ENCODE data around the gene PLXNA2. TPM values are rescaled to one million over a fixed set of nuclear protein-coding genes. Genes with fewer than 3 reads are reported as not detected.

Gene PLXNA2
- total and polyA plus RNA-seq, 7 donors = 4.4 to 33.6 (median 20.8) TPM

DNA sequence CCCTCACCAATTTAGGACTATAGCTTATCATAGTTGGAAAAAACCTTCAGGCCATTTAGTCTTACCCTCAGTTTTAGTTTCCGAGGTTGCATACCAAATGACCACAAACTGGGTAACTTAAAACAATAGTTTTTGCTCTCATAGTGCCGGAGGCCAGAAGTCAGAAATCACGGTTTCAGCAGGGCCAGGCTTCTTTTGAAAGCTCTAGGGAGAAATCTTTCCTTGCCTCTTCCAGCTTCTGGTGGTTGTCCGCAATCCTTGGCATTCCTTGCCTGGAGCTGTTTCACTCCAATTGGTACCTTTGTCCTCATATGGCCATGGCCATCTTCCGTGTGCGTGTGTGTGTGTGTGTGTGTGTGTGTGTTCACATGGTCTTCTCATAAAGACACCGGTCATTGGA lies 12.4 kb upstream of the PLXNA2 start:
- TF ChIP-seq, protein P1, sequence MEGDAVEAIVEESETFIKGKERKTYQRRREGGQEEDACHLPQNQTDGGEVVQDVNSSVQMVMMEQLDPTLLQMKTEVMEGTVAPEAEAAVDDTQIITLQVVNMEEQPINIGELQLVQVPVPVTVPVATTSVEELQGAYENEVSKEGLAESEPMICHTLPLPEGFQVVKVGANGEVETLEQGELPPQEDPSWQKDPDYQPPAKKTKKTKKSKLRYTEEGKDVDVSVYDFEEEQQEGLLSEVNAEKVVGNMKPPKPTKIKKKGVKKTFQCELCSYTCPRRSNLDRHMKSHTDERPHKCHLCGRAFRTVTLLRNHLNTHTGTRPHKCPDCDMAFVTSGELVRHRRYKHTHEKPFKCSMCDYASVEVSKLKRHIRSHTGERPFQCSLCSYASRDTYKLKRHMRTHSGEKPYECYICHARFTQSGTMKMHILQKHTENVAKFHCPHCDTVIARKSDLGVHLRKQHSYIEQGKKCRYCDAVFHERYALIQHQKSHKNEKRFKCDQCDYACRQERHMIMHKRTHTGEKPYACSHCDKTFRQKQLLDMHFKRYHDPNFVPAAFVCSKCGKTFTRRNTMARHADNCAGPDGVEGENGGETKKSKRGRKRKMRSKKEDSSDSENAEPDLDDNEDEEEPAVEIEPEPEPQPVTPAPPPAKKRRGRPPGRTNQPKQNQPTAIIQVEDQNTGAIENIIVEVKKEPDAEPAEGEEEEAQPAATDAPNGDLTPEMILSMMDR (IDR thresholded peaks at IDR 0.05) = no peak
- H3K27ac ChIP-seq = no peak overlapping the region
- no peak for ATAC-seq
- H3K36me3 ChIP-seq (ENCODE audit: insufficient read depth in 1 of 2, low read depth in 1 of 2) = no peaks in the 10 kb centered on the region
- peaks cover 5% of the 10 kb centered on the region for H3K9me3 ChIP-seq
- H3K27me3 ChIP-seq (ENCODE audit: insufficient read depth in 3 of 3, low read length in 2 of 3) = peaks cover 0 to 2% (median 0%) of the 10 kb centered on the region in 3 donors
- H3K4me1 ChIP-seq = no peaks in the 10 kb centered on the region
- H3K4me3 ChIP-seq = no peak overlapping the region
- intact Hi-C loops (cut with DNase I) = no loop called here
- WGBS, 3 donors = 85 to 94% (median 92%) methylated on average over 7 of the region's 7 CpGs
- no peak for DNase-seq

DNA sequence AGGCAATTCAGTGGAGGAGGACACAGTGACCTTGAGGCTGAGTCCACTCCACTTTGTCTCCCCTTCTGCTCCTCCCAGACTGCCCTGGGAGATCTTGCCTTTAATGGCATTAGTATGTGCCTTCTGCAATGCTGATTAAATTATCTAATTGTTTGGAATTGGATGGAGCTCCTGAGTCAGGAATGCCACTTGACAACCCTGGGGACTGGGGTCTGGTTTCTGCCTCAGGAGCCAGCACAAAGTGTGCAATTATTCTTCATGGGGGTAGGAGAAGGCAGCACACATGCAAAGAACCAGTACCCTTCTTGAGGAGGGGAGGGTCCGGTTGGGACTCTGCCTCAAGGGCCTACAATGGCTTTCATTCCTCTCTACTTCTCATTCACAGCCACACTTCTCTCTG lies 11.9 kb upstream of the PLXNA2 start:
- H3K27me3 ChIP-seq (ENCODE audit: insufficient read depth in 3 of 3, low read length in 2 of 3) = peaks cover 0 to 2% (median 0%) of the 10 kb centered on the region in 3 donors
- ATAC-seq = no peak
- H3K36me3 ChIP-seq (ENCODE audit: insufficient read depth in 1 of 2, low read depth in 1 of 2) = no peaks in the 10 kb centered on the region

DNA sequence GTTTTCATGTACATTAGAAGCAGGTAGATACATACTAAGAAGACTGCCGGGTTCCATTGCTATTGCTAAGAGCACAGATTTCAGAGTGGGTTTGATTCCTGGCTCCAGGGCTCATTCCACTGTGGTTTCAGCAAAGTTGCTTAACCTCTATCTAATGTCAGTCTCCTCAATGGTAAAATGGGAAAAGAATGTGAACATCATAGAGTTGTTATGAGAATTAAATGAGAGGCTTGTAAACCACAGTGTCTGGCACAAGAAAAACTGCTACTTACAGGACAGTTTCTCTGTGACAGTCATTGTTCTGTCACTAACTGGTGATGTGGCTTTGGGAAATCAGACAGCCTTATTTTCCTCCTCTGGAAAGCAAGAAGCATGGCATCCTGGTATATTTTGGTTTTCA lies 10.7 kb upstream of the PLXNA2 start:
- no peaks in the 10 kb centered on the region for H3K9me3 ChIP-seq
- no peak overlapping the region for H3K27ac ChIP-seq
- ATAC-seq = no peak
- peaks cover 0 to 2% (median 0%) of the 10 kb centered on the region in 3 donors for H3K27me3 ChIP-seq (ENCODE audit: insufficient read depth in 3 of 3, low read length in 2 of 3)
- no peaks in the 10 kb centered on the region for H3K36me3 ChIP-seq (ENCODE audit: insufficient read depth in 1 of 2, low read depth in 1 of 2)
- intact Hi-C loops (cut with DNase I) = no loop called here
- DNase-seq = no peak
- TF ChIP-seq, protein P1 (IDR thresholded peaks at IDR 0.05) = no peak
- H3K4me1 ChIP-seq = no peaks in the 10 kb centered on the region
- no peak overlapping the region for H3K4me3 ChIP-seq
- 94 to 96% (median 95%) methylated on average over 1 of the region's 1 CpG for WGBS, 3 donors

More for the DNA sequence above, 11.9 kb upstream of the PLXNA2 start:
- intact Hi-C loops (cut with DNase I) = no loop called here
- DNase-seq = no peak
- H3K4me3 ChIP-seq = no peak overlapping the region
- no peaks in the 10 kb centered on the region for H3K4me1 ChIP-seq
- TF ChIP-seq, protein P1 (IDR thresholded peaks at IDR 0.05) = no peak
- peaks cover 5% of the 10 kb centered on the region for H3K9me3 ChIP-seq
- WGBS, 3 donors = 92 to 96% (median 95%) methylated on average over 1 of the region's 1 CpG
- H3K27ac ChIP-seq = no peak overlapping the region

DNA sequence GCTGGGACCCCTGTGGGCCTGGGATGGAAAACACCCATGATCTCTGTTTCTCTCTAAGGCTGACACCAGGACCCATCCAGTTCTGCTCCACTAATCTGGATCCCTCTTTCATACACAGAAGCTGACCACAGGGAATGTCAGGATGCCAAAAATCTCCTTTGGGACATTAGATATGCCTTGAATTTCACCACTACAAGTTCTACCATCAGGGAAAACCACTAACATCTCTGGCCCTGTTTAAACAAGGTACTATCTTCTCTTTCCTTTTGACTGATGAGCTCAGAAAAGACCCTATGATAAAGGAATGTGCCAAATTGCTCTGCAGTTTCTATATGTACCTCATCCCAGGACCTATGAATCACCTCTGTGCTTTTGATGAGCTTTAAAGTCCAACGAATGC lies 10.2 kb upstream of the PLXNA2 start:
- H3K4me3 ChIP-seq = no peak overlapping the region
- ATAC-seq (no peak), DNase-seq (no peak)
- intact Hi-C loops (cut with DNase I) = no loop called here
- no peak overlapping the region for H3K27ac ChIP-seq
- TF ChIP-seq, protein P1 (IDR thresholded peaks at IDR 0.05) = no peak
- H3K9me3 ChIP-seq = no peaks in the 10 kb centered on the region
- WGBS, 3 donors = 89 to 100% (median 89%) methylated on average over 1 of the region's 1 CpG
- H3K4me1 ChIP-seq = no peaks in the 10 kb centered on the region
- no peaks in the 10 kb centered on the region for H3K36me3 ChIP-seq (ENCODE audit: insufficient read depth in 1 of 2, low read depth in 1 of 2)
- H3K27me3 ChIP-seq (ENCODE audit: insufficient read depth in 3 of 3, low read length in 2 of 3) = peaks cover 0 to 2% (median 0%) of the 10 kb centered on the region in 3 donors

Data from psoas muscle (tissue), 8 donors.